GM23338 (cell line): ENCODE measurements around the gene AFP. TPM values are rescaled to one million over a fixed set of nuclear protein-coding genes. Genes with fewer than 3 reads are reported as not detected.

Experiments used
- ATAC-seq: fragments of 200-7000 bp; cut with Tn5 transposase; 3 replicates; pipeline ENCODE4 v1.9.1; 2020
- DNase-seq: peaks from one replicate; pipeline ENCODE4 v3.0.0-alpha.2; 2015; ENCODE audit warnings: low spot score
- H2AFZ ChIP-seq: fragments of 200-600 bp; sonication (generic); 2 replicates; pipeline ENCODE4 v1.8.0; 2016; ENCODE audit warnings: antibody characterized with exemption, mild to moderate bottlenecking, moderate library complexity
- H3F3A ChIP-seq: fragments of 200-600 bp; sonication (generic); replicated peaks from 2 replicates; pipeline ENCODE4 v1.8.0; 2017; ENCODE audit warnings: antibody characterized with exemption, mixed run types, low read depth
- H3K27ac ChIP-seq: fragments of 200-600 bp; sonication (generic); 2 replicates; pipeline ENCODE4 v1.6.1; 2016; ENCODE audit warnings: low read depth
- H3K27me3 ChIP-seq: fragments of 200-600 bp; sonication (generic); 2 replicates; pipeline ENCODE4 v1.8.0; 2016; ENCODE audit warnings: mild to moderate bottlenecking, mixed run types, moderate library complexity; ENCODE audit not compliant: insufficient read depth
- H3K36me3 ChIP-seq: fragments of 200-600 bp; sonication (generic); 2 replicates; pipeline ENCODE4 v1.8.0; 2016; ENCODE audit warnings: mild to moderate bottlenecking; ENCODE audit not compliant: insufficient read depth
- H3K4me1 ChIP-seq: fragments of 200-600 bp; sonication (generic); 2 replicates; pipeline ENCODE4 v1.8.0; 2016; ENCODE audit warnings: mild to moderate bottlenecking, moderate library complexity; ENCODE audit not compliant: insufficient read depth
- H3K4me2 ChIP-seq: fragments of 200-600 bp; sonication (generic); 2 replicates; pipeline ENCODE4 v1.7.1; 2017; ENCODE audit warnings: mixed run types
- H3K4me3 ChIP-seq: fragments of 200-600 bp; sonication (generic); 2 replicates; pipeline ENCODE4 v1.6.1; 2016; ENCODE audit warnings: mixed run types
- H3K79me2 ChIP-seq: fragments of 200-600 bp; sonication (generic); replicated peaks from 2 replicates; pipeline ENCODE4 v1.8.0; 2017; ENCODE audit warnings: mild to moderate bottlenecking; ENCODE audit not compliant: insufficient read depth
- H3K9me2 ChIP-seq: fragments of 200-600 bp; sonication (generic); 2 replicates; pipeline ENCODE4 v1.8.0; 2017; ENCODE audit not compliant: insufficient read depth
- H4K20me1 ChIP-seq: fragments of 200-600 bp; sonication (generic); replicated peaks from 2 replicates; pipeline ENCODE4 v1.8.0; 2017; ENCODE audit warnings: mild to moderate bottlenecking; ENCODE audit not compliant: insufficient read depth
- H3K27ac Mint-ChIP-seq: 2 replicates; pipeline ENCODE4 v1.8.0; 2020; ENCODE audit warnings: inconsistent platforms, mild to moderate bottlenecking, moderate library complexity, mixed read lengths
- H3K27me3 Mint-ChIP-seq: 3 replicates; pipeline ENCODE4 v1.8.0; 2022; ENCODE audit warnings: low read depth, mild to moderate bottlenecking, moderate library complexity, mixed read lengths, inconsistent platforms; ENCODE audit not compliant: insufficient read depth, poor library complexity
- H3K36me3 Mint-ChIP-seq: 3 replicates; pipeline ENCODE4 v1.8.0; 2021; ENCODE audit warnings: low read depth, mild to moderate bottlenecking, inconsistent platforms, moderate library complexity, mixed read lengths
- H3K4me1 Mint-ChIP-seq: 3 replicates; pipeline ENCODE4 v1.8.0; 2020; ENCODE audit warnings: mild to moderate bottlenecking, inconsistent platforms, mixed read lengths
- H3K4me3 Mint-ChIP-seq: 3 replicates; pipeline ENCODE4 v1.8.0; 2021; ENCODE audit warnings: moderate library complexity, mild to moderate bottlenecking, inconsistent platforms, mixed read lengths
- H3K9me3 Mint-ChIP-seq: 3 replicates; pipeline ENCODE4 v1.8.0; 2020; ENCODE audit warnings: moderate library complexity, mild to moderate bottlenecking, inconsistent platforms, mixed read lengths
- CTCF ChIP-seq, 2 experiments: fragments of 200-600 bp in 1 of 2; sonication (generic) in 1 of 2; conservative IDR thresholded peaks; 2 replicates each; pipeline versions ENCODE4 v1.5.1 to v1.6.1; 2016 to 2017; ENCODE audit warnings: antibody characterized with exemption in 2 of 2, low read depth in 2 of 2, mild to moderate bottlenecking in 2 of 2, moderate library complexity in 1 of 2
- REST ChIP-seq: IDR thresholded peaks from one replicate; pipeline ENCODE4 v1.6.1; 2018; ENCODE audit warnings: antibody characterized with exemption; ENCODE audit not compliant: unreplicated experiment
- STAT1 ChIP-seq: IDR thresholded peaks from one replicate; pipeline ENCODE4 v1.6.1; 2016; ENCODE audit warnings: antibody characterized with exemption; ENCODE audit not compliant: unreplicated experiment
- ZNF462 ChIP-seq: fragments of 250-450 bp; sonication (Bioruptor Pico); IDR thresholded peaks from 2 replicates; pipeline ENCODE4 v1.5.0; 2020; ENCODE audit warnings: mild to moderate bottlenecking, moderate library complexity
- polyA plus RNA-seq: library from polyadenylated mRNA; unstranded; fragments of >200 nt; fragmentation: Nextera tagmentation; extraction: Ambion mirVana; gene quantifications from 2 replicates; pipeline ENCODE4 v1.2.1, GENCODE V29; 2016
- total RNA-seq: library from RNA; depleted of rRNA; stranded (reverse); fragments of >200 nt; shearing (Covaris generic); gene quantifications from 2 replicates; pipeline ENCODE4 v1.2.3, GENCODE V29; 2014

AFP gene
- total and polyA plus RNA-seq, 2 experiments from 2014 or later, result 4.0 to 17.3 TPM

GRCh38 chr4:73485085-73485484 lies 49.1 kb downstream of the AFP start:
- H3K4me3 ChIP-seq, result no peak overlapping the region
- Mint-ChIP-seq H3K4me1 (peaks cover 13% of the 10 kb centered on the region; the same call in 2 of the 3 replicates), H3K27me3 (peaks cover 2% of the 10 kb centered on the region), H3K36me3 (no peaks in the 10 kb centered on the region), H3K4me3 (no peak overlapping the region), H3K9me3 (no peaks in the 10 kb centered on the region), H3K27ac (no peak overlapping the region)
- H3K4me2 ChIP-seq, result no peak overlapping the region
- no peaks in the 10 kb centered on the region for H3K36me3 ChIP-seq
- ATAC-seq (no peak), DNase-seq (no peak)
- H2AFZ ChIP-seq, result no peak overlapping the region
- H3K27me3 ChIP-seq, result no peaks in the 10 kb centered on the region
- no peak overlapping the region for H3K27ac ChIP-seq
- no peaks in the 10 kb centered on the region; the same call in 1 of the 2 replicates for H3K4me1 ChIP-seq
- no peaks in the 10 kb centered on the region for H3K79me2 ChIP-seq
- no peaks in the 10 kb centered on the region for H4K20me1 ChIP-seq
- no peaks in the 10 kb centered on the region; the same call in 1 of the 2 replicates for H3K9me2 ChIP-seq
- TF ChIP-seq STAT1, result no peak
- no peak for TF ChIP-seq CTCF (conservative IDR thresholded peaks at IDR 0.05; ENCODE audit: low read depth in 2 of 2)
- TF ChIP-seq REST, result no peak
- no peak for TF ChIP-seq ZNF462 (CRISPR knock-in tag)
- no peaks in the 10 kb centered on the region for H3F3A ChIP-seq
